PC-9 (cell line): ENCODE data around the gene RGL1. TPM values are rescaled to one million over a fixed set of nuclear protein-coding genes. Genes with fewer than 3 reads are reported as not detected.

ENCODE experiments used
- BruUV-seq: library from RNA; stranded (reverse); fragments of 400-500 nt; replicated peaks from 2 replicates; lab custom pipeline; 2021; lab: Mats Ljungman, UMichigan
- CTCF ChIA-PET: fragments of 300-600 bp; sonication (Branson Sonifier 250); formaldehyde crosslinking; loops from one replicate; lab custom pipeline; 2022; ENCODE audit warnings: antibody characterized with exemption; lab: Charles Lee
- POLR2A ChIA-PET: fragments of 300-600 bp; sonication (Branson Sonifier 250); formaldehyde crosslinking; loops from one replicate; lab custom pipeline; 2022; ENCODE audit warnings: antibody characterized with exemption; ENCODE audit not compliant: unreplicated experiment; lab: Charles Lee
- DNase-seq, 2 experiments: peaks; one replicate each; pipeline versions ENCODE4 v3.0.0 to v3.0.0-alpha.2; 2015 to 2022; ENCODE audit warnings: mixed read lengths in 1 of 2
- H2AFZ ChIP-seq: fragments of 200-600 bp; sonication (generic); 2 replicates; pipeline ENCODE4 v1.8.1; 2017; ENCODE audit warnings: antibody characterized with exemption
- H3F3A ChIP-seq: fragments of 200-600 bp; sonication (generic); 2 replicates; pipeline ENCODE4 v1.8.1; 2017; ENCODE audit warnings: antibody characterized with exemption, mild to moderate bottlenecking, low read depth; ENCODE audit not compliant: insufficient read depth
- H3K27ac ChIP-seq: fragments of 200-600 bp; sonication (generic); 2 replicates; pipeline ENCODE4 v1.6.1; 2016; ENCODE audit warnings: mixed run types
- H3K27me3 ChIP-seq: fragments of 200-600 bp; sonication (generic); 2 replicates; pipeline ENCODE4 v1.6.1; 2016; ENCODE audit warnings: low read depth, mixed run types; ENCODE audit not compliant: insufficient read depth
- H3K36me3 ChIP-seq: fragments of 200-600 bp; sonication (generic); 2 replicates; pipeline ENCODE4 v1.6.1; 2016; ENCODE audit warnings: low read depth, mixed run types
- H3K4me1 ChIP-seq: fragments of 200-600 bp; sonication (generic); replicated peaks from 2 replicates; pipeline ENCODE4 v1.6.1; 2016; ENCODE audit warnings: mixed run types; ENCODE audit not compliant: insufficient read depth
- H3K4me2 ChIP-seq: fragments of 200-600 bp; sonication (generic); 2 replicates; pipeline ENCODE4 v1.6.1; 2017; ENCODE audit warnings: mixed run types
- H3K4me3 ChIP-seq: fragments of 200-600 bp; sonication (generic); 2 replicates; pipeline ENCODE4 v1.6.1; 2016; ENCODE audit warnings: mixed run types
- H3K79me2 ChIP-seq: fragments of 200-600 bp; sonication (generic); 2 replicates; pipeline ENCODE4 v1.6.1; 2017; ENCODE audit warnings: low read depth, mixed run types
- H3K9me2 ChIP-seq: fragments of 200-600 bp; sonication (generic); 2 replicates; pipeline ENCODE4 v1.8.1; 2017; ENCODE audit warnings: mild to moderate bottlenecking; ENCODE audit not compliant: insufficient read depth
- H3K9me3 ChIP-seq: fragments of 200-600 bp; sonication (generic); 2 replicates; pipeline ENCODE4 v1.8.1; 2016; ENCODE audit warnings: low read depth; ENCODE audit not compliant: insufficient read depth
- H4K20me1 ChIP-seq: fragments of 200-600 bp; sonication (generic); 2 replicates; pipeline ENCODE4 v1.8.1; 2017; ENCODE audit not compliant: insufficient read depth
- CTCF ChIP-seq: fragments of 200-600 bp; sonication (generic); conservative IDR thresholded peaks from 2 replicates; pipeline ENCODE4 v1.6.1; 2017; ENCODE audit warnings: mixed run types, antibody characterized with exemption, mild to moderate bottlenecking, moderate library complexity
- EZH2 ChIP-seq: fragments of 200-600 bp; sonication (generic); IDR thresholded peaks from 2 replicates; pipeline ENCODE4 v1.8.0; 2017; ENCODE audit warnings: antibody characterized with exemption, low read depth
- intact Hi-C: fragments of 100-400 bp; cut with micrococcal nuclease; formaldehyde crosslinking; loops from one replicate; pipeline ENCODE4 v1.10.0; 2022; ENCODE audit not compliant: unreplicated experiment
- total RNA-seq: library from RNA; stranded (reverse); gene quantifications from 2 replicates; pipeline ENCODE4 v1.2.3, GENCODE V29; 2021

The RGL1 gene
- total RNA-seq, 1 experiment from 2014 or later: 2.6 TPM

DNA sequence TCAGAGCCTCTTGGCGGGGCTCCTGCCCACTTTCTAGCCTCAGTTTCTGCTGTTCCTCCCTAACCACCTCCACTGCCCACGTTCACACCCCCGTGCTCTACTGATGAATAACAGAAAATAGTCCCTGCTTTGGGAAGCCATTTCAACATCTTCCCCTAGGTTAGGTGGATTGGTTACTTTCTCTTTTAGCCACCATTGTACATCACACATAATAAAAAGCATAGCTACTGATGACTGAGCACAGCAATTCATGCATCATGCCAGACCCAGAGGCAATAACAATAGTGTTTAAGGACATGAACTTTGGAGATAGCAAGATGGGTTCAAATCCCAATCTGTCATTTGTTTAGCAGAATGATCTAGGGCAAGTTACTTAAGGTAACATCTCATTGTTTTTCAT lies 158.0 kb downstream of the RGL1 start:
- DNase-seq: no peak

GRCh38 chr1:183965726-183966125 lies 160.8 kb downstream of the RGL1 start:
- H3K4me3 ChIP-seq: no peak overlapping the region
- CTCF ChIA-PET: no interaction called here
- no peak for TF ChIP-seq CTCF
- no peak for TF ChIP-seq EZH2
- H2AFZ ChIP-seq: no peak overlapping the region
- BruUV-seq: no TSS peak
- no peaks in the 10 kb centered on the region for H3K4me1 ChIP-seq
- H4K20me1 ChIP-seq: no peaks in the 10 kb centered on the region
- POLR2A ChIA-PET: no interaction called here
- no peaks in the 10 kb centered on the region for H3K27me3 ChIP-seq
- H3K9me2 ChIP-seq: no peaks in the 10 kb centered on the region
- H3F3A ChIP-seq: no peaks in the 10 kb centered on the region
- H3K4me2 ChIP-seq: no peak overlapping the region
- no peaks in the 10 kb centered on the region for H3K79me2 ChIP-seq
- no peaks in the 10 kb centered on the region for H3K36me3 ChIP-seq
- DNase-seq: no peak
- H3K9me3 ChIP-seq: no peaks in the 10 kb centered on the region; the same call in 1 of the 2 replicates
- intact Hi-C loops: no loop called here
- H3K27ac ChIP-seq: no peak overlapping the region

More for the DNA sequence above, 158.0 kb downstream of the RGL1 start:
- no TSS peak for BruUV-seq
- intact Hi-C loops: no loop called here
- Histone ChIP-seq H3K27me3 (no peaks in the 10 kb centered on the region), H3K9me3 (no peaks in the 10 kb centered on the region; the same call in 1 of the 2 replicates), H4K20me1 (no peaks in the 10 kb centered on the region), H2AFZ (no peak overlapping the region), H3F3A (no peaks in the 10 kb centered on the region), H3K9me2 (no peaks in the 10 kb centered on the region), H3K27ac (no peak overlapping the region), H3K4me1 (no peaks in the 10 kb centered on the region), H3K4me2 (no peak overlapping the region), H3K36me3 (no peaks in the 10 kb centered on the region), H3K4me3 (no peak overlapping the region), H3K79me2 (no peaks in the 10 kb centered on the region)
- TF ChIP-seq EZH2: no peak
- TF ChIP-seq CTCF: no peak
- CTCF ChIA-PET: no interaction called here
- POLR2A ChIA-PET: no interaction called here

DNA sequence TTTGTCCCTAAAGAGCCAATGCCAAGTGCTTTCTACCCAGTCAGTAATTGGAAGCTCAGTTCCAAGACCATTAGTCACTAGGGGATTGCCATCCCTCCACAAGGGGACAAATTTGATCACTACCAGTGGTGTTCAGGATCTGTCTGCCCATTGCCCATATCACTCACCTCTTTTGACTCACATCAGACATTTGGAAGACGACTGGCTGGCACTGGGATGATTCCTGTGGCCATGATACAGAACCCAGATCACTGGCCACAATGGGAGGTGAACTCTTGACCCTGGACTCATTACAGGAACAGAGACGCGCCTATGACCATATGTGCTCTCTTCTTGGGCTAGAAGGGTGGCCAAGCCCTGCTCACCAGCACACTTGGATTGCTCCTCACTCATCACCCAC lies 161.6 kb downstream of the RGL1 start:
- H3K9me3 ChIP-seq: no peaks in the 10 kb centered on the region; the same call in 1 of the 2 replicates
- H3K36me3 ChIP-seq: no peaks in the 10 kb centered on the region
- no peaks in the 10 kb centered on the region for H3K9me2 ChIP-seq
- H3K79me2 ChIP-seq: no peaks in the 10 kb centered on the region
- intact Hi-C loops: no loop called here
- no peaks in the 10 kb centered on the region for H3K4me1 ChIP-seq
- H4K20me1 ChIP-seq: no peaks in the 10 kb centered on the region
- TF ChIP-seq CTCF (no peak), EZH2 (no peak)
- CTCF ChIA-PET: no interaction called here
- no peak overlapping the region for H2AFZ ChIP-seq
- H3K4me2 ChIP-seq: no peak overlapping the region
- POLR2A ChIA-PET: no interaction called here
- no TSS peak for BruUV-seq
- H3K27me3 ChIP-seq: no peaks in the 10 kb centered on the region
- no peak for DNase-seq
- no peaks in the 10 kb centered on the region for H3F3A ChIP-seq
- H3K4me3 ChIP-seq: no peak overlapping the region
- H3K27ac ChIP-seq: no peak overlapping the region
